Activated CD8-positive, alpha-beta memory T cell treated with anti-CD3 and anti-CD28 coated beads, Interleukin-2, amount 50 U/mL, for 1 hour (primary cell): ENCODE results near the gene QRFP.
"Not testable (repeated sequence)": the region's sequence is repeated elsewhere in the genome, so short reads cannot be mapped to it uniquely, and the experiment has no call there.

Source experiments
- DNase-seq: peaks from one replicate; pipeline ENCODE4 v3.0.0-alpha.2; 2020; ENCODE audit errors: extremely low read depth

The QRFP gene

DNA sequence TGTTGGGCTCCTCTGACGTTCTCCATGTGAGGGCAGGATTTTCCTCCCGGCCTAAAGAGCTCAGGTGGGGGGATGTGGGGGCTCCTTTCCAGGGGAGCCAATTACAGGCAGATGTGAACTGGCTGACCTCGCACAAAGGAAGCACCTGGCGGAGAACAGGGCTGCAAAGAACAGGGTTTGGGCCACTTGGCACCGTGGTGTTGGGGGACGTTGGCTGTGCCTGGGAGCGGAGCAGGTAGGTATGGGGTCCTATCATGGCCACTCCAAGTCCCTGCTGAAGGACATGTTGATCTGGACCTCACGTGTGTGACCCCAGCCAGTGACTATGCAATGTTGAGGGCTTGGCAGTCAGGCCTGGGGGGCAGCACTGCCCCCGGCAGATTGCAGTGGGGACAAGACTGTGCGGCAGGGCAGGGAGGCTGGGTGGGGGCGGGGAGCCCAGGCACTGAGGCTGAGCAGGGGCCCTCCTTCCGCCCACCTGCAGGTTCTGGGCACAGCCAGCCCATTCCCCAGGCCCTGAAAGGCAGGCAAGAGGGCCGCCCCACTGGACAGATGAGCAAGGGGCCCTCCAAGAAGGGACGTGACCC is 23.0 kb upstream of the QRFP start:
- DNase-seq, result no peak

GRCh38 chr9:130918826-130919558 is 22.4 kb upstream of the QRFP start:
- DNase-seq, result no peak

DNA sequence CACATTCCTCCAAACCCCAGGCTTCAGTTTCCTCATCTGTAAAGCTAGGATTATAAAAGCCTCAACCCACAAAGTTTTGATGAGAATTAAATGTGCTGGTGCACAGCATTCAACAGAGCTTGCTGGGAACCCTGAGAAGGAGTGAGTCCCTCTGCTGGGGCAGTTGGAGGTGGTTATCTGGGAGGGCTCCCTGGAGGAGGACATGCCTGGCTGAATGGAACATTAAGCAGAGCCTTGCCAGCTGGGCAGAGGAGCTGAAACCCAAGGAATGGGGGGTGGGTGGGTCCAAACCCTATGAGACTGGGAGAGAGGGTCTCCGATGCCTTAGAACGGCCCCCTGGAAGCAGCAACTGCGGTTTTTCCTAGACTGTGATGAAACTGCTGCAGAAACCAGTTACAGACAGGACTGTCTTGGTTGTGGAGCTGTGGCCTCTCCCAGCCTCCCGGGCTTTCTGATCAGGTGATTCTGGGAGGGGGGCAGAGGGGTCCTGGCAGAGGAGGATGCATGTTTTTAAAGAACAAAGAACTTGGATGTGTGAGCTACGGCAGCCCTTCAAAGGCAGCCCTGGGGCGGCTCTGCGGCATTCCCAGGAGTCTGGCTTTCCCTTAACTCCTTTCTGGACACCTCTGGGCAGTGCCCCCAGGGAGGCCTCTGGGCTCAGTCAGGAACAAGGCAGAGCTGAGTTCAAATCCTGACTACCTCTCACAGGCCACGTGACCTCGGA is 21.7 kb upstream of the QRFP start:
- no peak for DNase-seq

- no peak for DNase-seq
These were observed 20.8 kb upstream of the QRFP start for GRCh38 chr9:130917168-130917960.

DNA sequence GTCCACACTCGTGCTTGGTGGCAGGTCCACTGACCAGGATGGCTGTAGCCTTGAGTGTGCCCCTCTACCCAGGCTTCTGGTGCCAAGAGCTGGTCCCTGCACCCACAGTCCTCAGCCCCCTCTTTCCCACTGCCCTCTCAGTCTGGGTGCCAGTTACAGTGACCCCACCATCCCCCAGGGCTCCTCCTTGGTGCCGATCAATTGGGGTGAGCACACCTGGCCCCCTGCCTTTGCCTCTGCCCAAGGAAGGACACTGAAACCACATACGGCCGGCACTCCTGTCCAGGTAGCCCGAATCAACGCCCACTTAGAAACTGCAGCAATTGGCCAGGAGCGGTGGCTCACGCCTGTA is 18.5 kb upstream of the QRFP start:
- DNase-seq, result no peak

- no peak for DNase-seq
These were observed 17.9 kb upstream of the QRFP start for GRCh38 chr9:130914417-130915095.

DNA sequence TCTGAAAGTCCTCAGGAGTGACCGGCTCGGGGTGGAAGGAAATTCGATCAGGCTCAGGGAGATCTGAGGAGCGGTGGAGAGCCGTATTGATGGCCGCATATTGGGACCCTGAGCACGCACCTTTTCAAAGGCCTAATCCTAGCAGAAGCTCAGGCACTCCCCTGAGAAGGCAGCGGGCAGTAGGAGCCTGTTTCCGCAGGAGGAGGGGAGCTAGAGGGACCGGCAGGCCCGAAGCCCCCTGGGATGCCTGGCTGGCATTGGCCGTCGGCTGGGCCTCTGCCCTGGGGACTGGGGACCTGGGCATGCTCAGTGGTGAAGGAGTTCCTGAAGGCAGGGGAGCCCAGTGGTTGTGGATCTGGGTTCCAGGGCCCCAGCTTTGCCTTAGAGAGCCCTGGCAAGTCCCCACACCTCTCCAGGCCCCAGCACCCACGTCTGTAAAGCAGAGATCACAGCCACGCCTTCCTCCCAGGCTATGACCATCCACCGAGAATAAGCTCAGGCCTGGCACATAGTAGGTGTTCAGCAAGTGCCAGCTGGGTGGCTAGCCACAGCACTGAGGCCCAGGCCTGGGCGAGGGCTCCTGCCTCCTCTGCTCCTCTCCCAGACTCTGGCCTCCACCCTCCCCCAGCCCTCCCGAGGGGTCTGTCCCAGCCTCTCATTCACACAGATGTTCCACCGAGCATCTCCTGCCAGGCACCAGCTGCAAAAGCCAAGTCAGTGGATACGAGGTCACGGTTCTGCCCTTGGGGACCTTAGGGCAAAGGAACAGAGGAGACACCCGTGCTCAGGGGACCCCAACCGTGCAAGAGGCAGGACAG is 17.2 kb upstream of the QRFP start:
- no peak for DNase-seq

- no peak for DNase-seq
These were observed 16.5 kb upstream of the QRFP start for GRCh38 chr9:130912932-130913598.

GRCh38 chr9:130911254-130912049 is 14.8 kb upstream of the QRFP start:
- DNase-seq, result no peak

- not testable (repeated sequence) for DNase-seq
These were observed 14.1 kb upstream of the QRFP start for GRCh38 chr9:130910670-130911069.

GRCh38 chr9:130910041-130910440 is 13.4 kb upstream of the QRFP start:
- not testable (repeated sequence) for DNase-seq

DNA sequence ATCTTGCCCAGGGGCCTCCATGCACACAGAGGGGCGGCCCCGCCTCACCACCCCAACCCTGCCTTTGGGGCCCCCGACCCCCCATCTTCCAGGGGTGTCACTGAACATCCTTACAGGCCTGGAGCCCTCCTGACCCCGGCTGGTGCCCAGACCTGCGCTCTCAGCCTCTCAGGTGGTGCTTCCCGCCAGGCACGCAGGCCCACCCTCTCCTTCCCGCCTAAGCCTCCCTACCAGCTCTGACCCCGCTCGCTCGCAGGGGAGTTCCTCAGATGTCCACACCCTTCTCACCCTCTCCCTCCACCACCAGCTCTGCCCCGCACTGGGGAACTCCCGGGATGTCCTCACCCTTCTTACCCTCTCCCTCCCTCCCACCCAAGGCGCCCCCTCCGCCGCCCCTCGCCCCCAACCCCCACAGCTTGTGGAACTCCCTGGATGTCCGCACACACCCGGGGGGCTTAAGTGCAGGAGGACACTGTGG is 12.3 kb upstream of the QRFP start:
- no peak for DNase-seq

DNA sequence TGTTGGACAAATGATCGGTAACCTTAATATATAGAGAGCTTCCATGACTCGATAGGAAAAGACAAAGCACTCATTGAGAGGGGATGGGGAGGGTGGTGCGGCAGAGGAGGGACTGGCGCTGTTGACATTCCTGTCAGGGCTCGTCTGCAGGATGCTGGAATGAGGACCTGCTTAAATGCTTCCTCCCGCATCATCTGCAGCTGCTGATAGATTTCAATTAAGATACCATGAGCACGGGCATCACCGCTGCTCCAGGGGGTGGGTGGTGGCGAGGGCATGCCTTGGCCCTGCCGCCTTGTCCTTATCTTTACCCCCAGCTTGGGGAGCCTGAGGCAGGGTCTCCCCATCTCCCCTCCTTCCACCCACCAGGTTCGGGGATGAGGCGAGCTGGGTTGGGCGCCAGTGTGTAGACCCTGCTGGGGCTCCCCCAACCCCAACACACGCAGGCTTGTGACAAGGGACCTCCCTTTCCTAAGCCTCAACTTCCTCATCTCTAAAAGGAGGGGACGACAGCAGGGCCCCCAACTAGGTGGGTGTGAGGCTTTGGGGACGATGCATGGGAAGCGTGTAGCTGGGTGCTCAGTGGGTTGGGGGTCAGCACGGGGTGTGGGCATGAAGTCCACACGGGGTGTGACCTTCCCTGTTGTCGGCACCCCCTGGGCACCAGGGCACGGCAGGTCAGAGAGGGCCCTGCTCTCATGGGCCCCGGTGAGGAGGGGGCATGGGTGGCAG is 11.7 kb upstream of the QRFP start:
- no peak for DNase-seq

GRCh38 chr9:130906735-130907416 is 10.3 kb upstream of the QRFP start:
- DNase-seq, result no peak

- DNase-seq, result no peak
These were observed 9.5 kb upstream of the QRFP start for GRCh38 chr9:130905902-130906734.

DNA sequence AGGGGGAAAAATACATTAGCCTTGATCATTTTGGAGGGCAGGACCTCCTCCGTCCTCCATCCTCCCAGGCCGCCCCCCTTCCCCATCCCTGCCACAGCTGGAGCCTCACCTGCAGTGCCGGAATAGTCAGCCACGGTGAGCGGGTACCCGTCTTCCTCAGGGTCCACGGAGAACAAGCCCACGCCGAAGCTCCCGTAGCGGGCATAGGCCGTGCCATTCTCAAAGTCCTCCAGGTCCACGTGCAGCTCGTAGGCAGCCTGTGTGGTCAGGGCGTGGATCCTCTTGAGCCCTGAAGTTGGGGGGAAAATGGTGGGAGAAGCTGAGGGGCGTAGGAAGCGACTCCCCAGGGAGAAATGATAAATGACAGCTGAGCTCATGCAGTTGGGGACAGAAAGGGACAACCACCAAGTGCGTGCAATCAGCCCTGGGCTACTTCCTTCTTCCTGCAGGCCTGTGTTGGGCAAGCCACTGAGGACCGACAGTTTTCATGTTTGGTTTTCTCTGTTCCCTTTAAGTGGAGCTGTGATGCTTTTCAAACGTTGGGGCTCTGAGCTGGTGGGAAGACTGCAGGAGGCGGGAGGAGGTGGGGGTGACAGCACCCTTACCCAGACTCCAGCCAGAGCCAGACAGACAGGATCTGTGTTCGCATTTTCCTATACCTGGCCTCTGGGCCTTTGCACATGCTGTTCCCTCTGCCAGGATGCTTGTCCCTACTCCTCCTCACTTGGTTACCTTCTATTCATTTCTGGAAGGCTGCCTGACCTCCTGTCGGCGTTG is 8.7 kb upstream of the QRFP start:
- no peak for DNase-seq
